Measurements from ENCODE around the gene KRTAP27-1.

GRCh38 chr21:30289215-30289614 lies 48.3 kb downstream of the KRTAP27-1 start, which contains the start of gene KRTAP25-1:
- TF ChIP-seq, protein P1, sequence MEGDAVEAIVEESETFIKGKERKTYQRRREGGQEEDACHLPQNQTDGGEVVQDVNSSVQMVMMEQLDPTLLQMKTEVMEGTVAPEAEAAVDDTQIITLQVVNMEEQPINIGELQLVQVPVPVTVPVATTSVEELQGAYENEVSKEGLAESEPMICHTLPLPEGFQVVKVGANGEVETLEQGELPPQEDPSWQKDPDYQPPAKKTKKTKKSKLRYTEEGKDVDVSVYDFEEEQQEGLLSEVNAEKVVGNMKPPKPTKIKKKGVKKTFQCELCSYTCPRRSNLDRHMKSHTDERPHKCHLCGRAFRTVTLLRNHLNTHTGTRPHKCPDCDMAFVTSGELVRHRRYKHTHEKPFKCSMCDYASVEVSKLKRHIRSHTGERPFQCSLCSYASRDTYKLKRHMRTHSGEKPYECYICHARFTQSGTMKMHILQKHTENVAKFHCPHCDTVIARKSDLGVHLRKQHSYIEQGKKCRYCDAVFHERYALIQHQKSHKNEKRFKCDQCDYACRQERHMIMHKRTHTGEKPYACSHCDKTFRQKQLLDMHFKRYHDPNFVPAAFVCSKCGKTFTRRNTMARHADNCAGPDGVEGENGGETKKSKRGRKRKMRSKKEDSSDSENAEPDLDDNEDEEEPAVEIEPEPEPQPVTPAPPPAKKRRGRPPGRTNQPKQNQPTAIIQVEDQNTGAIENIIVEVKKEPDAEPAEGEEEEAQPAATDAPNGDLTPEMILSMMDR (IDR thresholded peaks at IDR 0.05 in 2 of 3, conservative IDR thresholded peaks at IDR 0.05 in 1 of 3; ENCODE audit: control insufficient read depth in 2 of 3, extremely low read depth in 1 of 3, insufficient read depth in 1 of 3, low read depth in 3 of 3, low read length in 3 of 3) = no peak
- TF ChIP-seq PAX5 (IDR thresholded peaks at IDR 0.05; ENCODE audit: borderline replicate concordance, low read depth, low read length) (no peak), JUND (IDR thresholded peaks at IDR 0.05; ENCODE audit: low read depth, low read length) (no peak), HSF1 (IDR thresholded peaks at IDR 0.05; ENCODE audit: low read depth, low read length) (no peak), HDAC6 (IDR thresholded peaks at IDR 0.05; ENCODE audit: unreplicated experiment) (no peak), EZH2 (IDR thresholded peaks at IDR 0.05; ENCODE audit: borderline replicate concordance, control insufficient read depth, low read depth, low read length) (no peak)

All from GM12878 (cell line).